SK-N-SH treated with all-trans-retinoic acid at 6 μM for 48 hours (cell line): ENCODE measurements around the gene PHB1.

Experiments used
- ATAC-seq: fragments of 200-7000 bp; cut with Tn5 transposase; 3 replicates; pipeline ENCODE4 v1.9.1; 2020; ENCODE audit warnings: mild to moderate bottlenecking, moderate library complexity
- ARNTL ChIP-seq: fragments of 450-650 bp; formaldehyde crosslinking; IDR thresholded peaks from 2 replicates; pipeline ENCODE4 v1.5.0; 2020; ENCODE audit warnings: low read depth, mild to moderate bottlenecking, moderate library complexity, borderline replicate concordance
- BACH2 ChIP-seq: fragments of 250-450 bp; sonication (Bioruptor Pico); IDR thresholded peaks from 2 replicates; pipeline ENCODE4 v1.9.0; 2021; ENCODE audit warnings: mild to moderate bottlenecking, borderline replicate concordance
- CSDC2 ChIP-seq: fragments of 250-450 bp; sonication (Bioruptor Pico); IDR thresholded peaks from 2 replicates; pipeline ENCODE4 v1.5.0; 2020; ENCODE audit warnings: mild to moderate bottlenecking, moderate library complexity
- ESRRG ChIP-seq: fragments of 250-450 bp; sonication (Bioruptor Pico); IDR thresholded peaks from 2 replicates; pipeline ENCODE4 v1.6.1; 2021; ENCODE audit warnings: mild to moderate bottlenecking
- GLIS3 ChIP-seq: fragments of 250-450 bp; sonication (Bioruptor Pico); IDR thresholded peaks from 2 replicates; pipeline ENCODE4 v1.5.0; 2020; ENCODE audit warnings: mild to moderate bottlenecking, moderate library complexity
- ISL1 ChIP-seq: fragments of 250-450 bp; sonication (Bioruptor Pico); IDR thresholded peaks from 2 replicates; pipeline ENCODE4 v2.1.2; 2022; ENCODE audit warnings: mild to moderate bottlenecking, moderate library complexity
- OSR1 ChIP-seq: fragments of 250-450 bp; sonication (Bioruptor Pico); IDR thresholded peaks from 2 replicates; pipeline ENCODE4 v1.8.0; 2022; ENCODE audit warnings: moderate library complexity, mild to moderate bottlenecking, inconsistent platforms
- PATZ1 ChIP-seq: fragments of 250-450 bp; sonication (Bioruptor Pico); IDR thresholded peaks from 2 replicates; pipeline ENCODE4 v1.8.0; 2020; ENCODE audit warnings: mild to moderate bottlenecking, moderate library complexity, borderline replicate concordance
- PPARA ChIP-seq: fragments of 250-450 bp; sonication (Bioruptor Pico); IDR thresholded peaks from 2 replicates; pipeline ENCODE4 v1.5.0; 2020; ENCODE audit warnings: mild to moderate bottlenecking, borderline replicate concordance
- RARB ChIP-seq: fragments of 250-450 bp; sonication (Bioruptor Pico); IDR thresholded peaks from 2 replicates; pipeline ENCODE4 v1.8.0; 2021; ENCODE audit warnings: mild to moderate bottlenecking, moderate library complexity
- SNAI2 ChIP-seq: fragments of 250-450 bp; sonication (Bioruptor Pico); IDR thresholded peaks from 2 replicates; pipeline ENCODE4 v1.5.0; 2020; ENCODE audit warnings: mild to moderate bottlenecking, moderate library complexity
- TCF4 ChIP-seq: fragments of 250-450 bp; sonication (Bioruptor Pico); IDR thresholded peaks from 2 replicates; pipeline ENCODE4 v1.8.0; 2021; ENCODE audit warnings: mild to moderate bottlenecking, moderate library complexity, borderline replicate concordance
- TOX ChIP-seq: fragments of 250-450 bp; sonication (Bioruptor Pico); IDR thresholded peaks from 2 replicates; pipeline ENCODE4 v1.8.0; 2021; ENCODE audit warnings: mild to moderate bottlenecking, moderate library complexity, borderline replicate concordance
- ZC3H10 ChIP-seq: fragments of 250-450 bp; sonication (Bioruptor Pico); IDR thresholded peaks from 2 replicates; pipeline ENCODE4 v1.5.1; 2021; ENCODE audit warnings: mild to moderate bottlenecking, moderate library complexity
- ZFP3 ChIP-seq: fragments of 250-450 bp; sonication (Bioruptor Pico); IDR thresholded peaks from 2 replicates; pipeline ENCODE4 v1.5.0; 2020; ENCODE audit warnings: mild to moderate bottlenecking, moderate library complexity
- ZFP30 ChIP-seq: fragments of 450-650 bp; formaldehyde crosslinking; IDR thresholded peaks from 2 replicates; pipeline ENCODE4 v1.5.0; 2022; ENCODE audit warnings: mild to moderate bottlenecking, moderate library complexity
- ZNF565 ChIP-seq: fragments of 450-650 bp; formaldehyde crosslinking; conservative IDR thresholded peaks from 2 replicates; pipeline ENCODE4 v1.5.0; 2020; ENCODE audit warnings: low read depth, mild to moderate bottlenecking, moderate library complexity
- ZNF70 ChIP-seq: fragments of 450-650 bp; formaldehyde crosslinking; IDR thresholded peaks from 2 replicates; pipeline ENCODE4 v1.5.0; 2020; ENCODE audit warnings: mild to moderate bottlenecking, moderate library complexity
- TF ChIP-seq, protein P1 (sequence below): fragments of 250-450 bp; sonication (Bioruptor Pico); IDR thresholded peaks from 2 replicates; pipeline ENCODE4 v1.5.1; 2020; ENCODE audit warnings: low read depth, mild to moderate bottlenecking, moderate library complexity
- TF ChIP-seq, protein P2 (sequence below): fragments of 250-450 bp; sonication (Bioruptor Pico); IDR thresholded peaks from 2 replicates; pipeline ENCODE4 v1.5.1; 2021; ENCODE audit warnings: mild to moderate bottlenecking, moderate library complexity
- TF ChIP-seq, protein P3 (sequence below): fragments of 250-450 bp; sonication (Bioruptor Pico); IDR thresholded peaks from 2 replicates; pipeline ENCODE4 v1.5.0; 2020; ENCODE audit warnings: mild to moderate bottlenecking, moderate library complexity
- TF ChIP-seq, protein P4 (sequence below): fragments of 250-450 bp; sonication (Bioruptor Pico); IDR thresholded peaks from 2 replicates; pipeline ENCODE4 v1.8.0; 2021; ENCODE audit warnings: low read depth, mild to moderate bottlenecking, moderate library complexity, borderline replicate concordance

The PHB1 gene

DNA sequence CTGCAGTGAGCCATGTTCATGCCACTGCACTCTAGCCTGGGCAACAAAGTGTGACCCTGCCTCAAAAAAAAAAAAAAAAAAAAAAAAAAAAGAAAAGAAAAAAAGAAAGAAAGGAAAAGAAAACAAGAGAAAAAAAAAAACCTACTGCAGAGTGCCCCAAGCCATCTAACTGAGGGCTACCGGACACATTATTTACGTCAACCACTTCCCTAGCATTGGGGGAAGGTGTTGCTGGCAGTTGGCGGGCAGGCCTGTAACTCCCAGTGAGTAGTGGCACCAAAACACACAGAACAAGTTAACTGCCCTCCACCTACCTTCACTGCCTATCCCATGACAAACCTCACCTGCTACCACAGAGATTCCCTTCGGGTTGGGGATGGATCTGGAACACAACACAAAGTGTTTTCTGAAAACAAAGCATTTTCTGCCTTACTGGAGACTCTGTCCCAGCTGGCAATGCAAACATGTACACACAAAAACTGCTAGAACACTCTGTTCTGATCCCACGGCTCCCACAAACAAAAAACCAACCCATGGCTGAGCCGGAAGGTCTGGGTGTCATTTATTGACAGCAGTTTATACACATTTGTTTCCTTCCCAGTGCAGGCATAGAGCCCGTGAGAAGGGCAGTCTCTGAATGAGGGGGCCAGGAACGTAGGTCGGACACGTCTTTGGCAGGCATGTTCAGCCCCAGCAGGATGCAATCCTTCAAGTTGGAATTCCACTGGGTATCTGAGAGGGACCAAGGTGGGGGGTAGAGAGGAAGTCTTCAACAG is 11.0 kb downstream of the PHB1 start:
- no peak for ATAC-seq

GRCh38 chr17:49402706-49403105 is 12.0 kb downstream of the PHB1 start:
- no peak for ATAC-seq
- no peak for TF ChIP-seq ZFP3 (CRISPR knock-in tag)

More for the DNA sequence above, 11.0 kb downstream of the PHB1 start:
- TF ChIP-seq SNAI2 (CRISPR knock-in tag): no peak
- TF ChIP-seq PATZ1: no peak
- no peak for TF ChIP-seq CSDC2 (CRISPR knock-in tag)
- TF ChIP-seq ZNF565: no peak
- no peak for TF ChIP-seq GLIS3 (CRISPR knock-in tag)
- TF ChIP-seq RARB (CRISPR knock-in tag): no peak
- no peak for TF ChIP-seq ZNF70
- TF ChIP-seq OSR1 (CRISPR knock-in tag): no peak
- TF ChIP-seq TOX (CRISPR knock-in tag): no peak
- no peak for TF ChIP-seq ESRRG
- TF ChIP-seq, protein P1, sequence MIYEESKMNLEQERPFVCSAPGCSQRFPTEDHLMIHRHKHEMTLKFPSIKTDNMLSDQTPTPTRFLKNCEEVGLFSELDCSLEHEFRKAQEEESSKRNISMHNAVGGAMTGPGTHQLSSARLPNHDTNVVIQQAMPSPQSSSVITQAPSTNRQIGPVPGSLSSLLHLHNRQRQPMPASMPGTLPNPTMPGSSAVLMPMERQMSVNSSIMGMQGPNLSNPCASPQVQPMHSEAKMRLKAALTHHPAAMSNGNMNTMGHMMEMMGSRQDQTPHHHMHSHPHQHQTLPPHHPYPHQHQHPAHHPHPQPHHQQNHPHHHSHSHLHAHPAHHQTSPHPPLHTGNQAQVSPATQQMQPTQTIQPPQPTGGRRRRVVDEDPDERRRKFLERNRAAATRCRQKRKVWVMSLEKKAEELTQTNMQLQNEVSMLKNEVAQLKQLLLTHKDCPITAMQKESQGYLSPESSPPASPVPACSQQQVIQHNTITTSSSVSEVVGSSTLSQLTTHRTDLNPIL (CRISPR knock-in tag): no peak
- TF ChIP-seq ZFP30 (CRISPR knock-in tag): no peak
- no peak for TF ChIP-seq ZC3H10 (CRISPR knock-in tag)
- no peak for TF ChIP-seq TCF4 (CRISPR knock-in tag)
- TF ChIP-seq, all 23 proteins: peak for 0

DNA sequence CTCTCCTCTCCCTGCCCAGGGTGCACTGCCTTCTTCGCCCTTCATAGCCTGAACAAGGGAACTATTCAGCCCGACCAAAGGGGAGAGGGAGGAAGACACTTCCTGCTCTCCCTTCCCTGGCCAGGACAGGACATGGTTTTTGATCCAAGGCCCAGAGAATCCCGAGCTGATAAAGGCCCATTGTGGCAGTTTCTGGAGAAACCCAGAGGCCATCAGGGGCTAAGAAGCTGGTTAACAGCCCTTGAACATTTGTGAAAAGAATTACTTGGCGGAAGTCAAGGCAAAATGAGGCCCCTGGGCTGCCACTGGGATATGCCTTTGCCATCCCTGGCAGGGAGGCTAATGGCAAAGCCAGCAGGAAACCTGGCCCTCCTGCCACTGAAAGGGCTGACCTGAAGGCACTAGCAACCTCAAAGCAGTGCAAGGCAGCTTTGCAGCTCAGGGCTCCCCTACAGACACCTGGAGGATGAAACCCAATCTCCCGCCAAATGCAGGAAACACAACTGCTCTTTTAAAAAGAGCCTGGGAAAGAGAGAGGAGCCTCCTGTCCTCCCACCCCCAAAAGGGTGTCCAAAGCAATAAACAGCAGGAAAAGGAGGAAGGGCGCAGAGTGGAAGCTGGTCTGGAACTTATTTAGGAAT is 12.6 kb downstream of the PHB1 start:
- TF ChIP-seq ESRRG (no peak), ZNF70 (no peak)
- ATAC-seq: no peak

DNA sequence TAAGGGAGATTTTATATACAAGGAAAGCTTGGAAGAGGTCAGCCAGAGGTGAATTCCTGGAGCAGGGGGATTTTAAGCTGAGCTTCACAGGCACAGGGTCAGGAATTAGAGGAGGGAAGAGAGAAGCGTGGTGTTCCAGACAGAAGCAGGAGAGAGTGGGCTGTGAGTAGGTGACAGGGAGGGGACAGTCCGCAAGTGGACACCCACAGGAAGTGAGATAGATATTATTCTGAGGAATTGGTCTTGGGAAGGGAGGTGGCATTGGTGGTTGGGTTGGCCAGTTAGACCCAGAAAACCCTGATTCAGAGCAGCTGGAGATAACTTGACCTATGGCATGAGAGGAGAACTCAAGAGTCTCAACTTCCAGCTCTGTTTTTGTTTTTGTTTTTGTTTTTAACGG is 14.7 kb downstream of the PHB1 start:
- TF ChIP-seq, protein P2, sequence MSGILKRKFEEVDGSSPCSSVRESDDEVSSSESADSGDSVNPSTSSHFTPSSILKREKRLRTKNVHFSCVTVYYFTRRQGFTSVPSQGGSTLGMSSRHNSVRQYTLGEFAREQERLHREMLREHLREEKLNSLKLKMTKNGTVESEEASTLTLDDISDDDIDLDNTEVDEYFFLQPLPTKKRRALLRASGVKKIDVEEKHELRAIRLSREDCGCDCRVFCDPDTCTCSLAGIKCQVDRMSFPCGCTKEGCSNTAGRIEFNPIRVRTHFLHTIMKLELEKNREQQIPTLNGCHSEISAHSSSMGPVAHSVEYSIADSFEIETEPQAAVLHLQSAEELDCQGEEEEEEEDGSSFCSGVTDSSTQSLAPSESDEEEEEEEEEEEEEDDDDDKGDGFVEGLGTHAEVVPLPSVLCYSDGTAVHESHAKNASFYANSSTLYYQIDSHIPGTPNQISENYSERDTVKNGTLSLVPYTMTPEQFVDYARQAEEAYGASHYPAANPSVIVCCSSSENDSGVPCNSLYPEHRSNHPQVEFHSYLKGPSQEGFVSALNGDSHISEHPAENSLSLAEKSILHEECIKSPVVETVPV: no peak
- no peak for TF ChIP-seq ARNTL
- TF ChIP-seq, protein P3, sequence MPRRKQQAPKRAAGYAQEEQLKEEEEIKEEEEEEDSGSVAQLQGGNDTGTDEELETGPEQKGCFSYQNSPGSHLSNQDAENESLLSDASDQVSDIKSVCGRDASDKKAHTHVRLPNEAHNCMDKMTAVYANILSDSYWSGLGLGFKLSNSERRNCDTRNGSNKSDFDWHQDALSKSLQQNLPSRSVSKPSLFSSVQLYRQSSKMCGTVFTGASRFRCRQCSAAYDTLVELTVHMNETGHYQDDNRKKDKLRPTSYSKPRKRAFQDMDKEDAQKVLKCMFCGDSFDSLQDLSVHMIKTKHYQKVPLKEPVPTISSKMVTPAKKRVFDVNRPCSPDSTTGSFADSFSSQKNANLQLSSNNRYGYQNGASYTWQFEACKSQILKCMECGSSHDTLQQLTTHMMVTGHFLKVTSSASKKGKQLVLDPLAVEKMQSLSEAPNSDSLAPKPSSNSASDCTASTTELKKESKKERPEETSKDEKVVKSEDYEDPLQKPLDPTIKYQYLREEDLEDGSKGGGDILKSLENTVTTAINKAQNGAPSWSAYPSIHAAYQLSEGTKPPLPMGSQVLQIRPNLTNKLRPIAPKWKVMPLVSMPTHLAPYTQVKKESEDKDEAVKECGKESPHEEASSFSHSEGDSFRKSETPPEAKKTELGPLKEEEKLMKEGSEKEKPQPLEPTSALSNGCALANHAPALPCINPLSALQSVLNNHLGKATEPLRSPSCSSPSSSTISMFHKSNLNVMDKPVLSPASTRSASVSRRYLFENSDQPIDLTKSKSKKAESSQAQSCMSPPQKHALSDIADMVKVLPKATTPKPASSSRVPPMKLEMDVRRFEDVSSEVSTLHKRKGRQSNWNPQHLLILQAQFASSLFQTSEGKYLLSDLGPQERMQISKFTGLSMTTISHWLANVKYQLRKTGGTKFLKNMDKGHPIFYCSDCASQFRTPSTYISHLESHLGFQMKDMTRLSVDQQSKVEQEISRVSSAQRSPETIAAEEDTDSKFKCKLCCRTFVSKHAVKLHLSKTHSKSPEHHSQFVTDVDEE (CRISPR knock-in tag): no peak
- no peak for TF ChIP-seq RARB (CRISPR knock-in tag)
- TF ChIP-seq, protein P4, sequence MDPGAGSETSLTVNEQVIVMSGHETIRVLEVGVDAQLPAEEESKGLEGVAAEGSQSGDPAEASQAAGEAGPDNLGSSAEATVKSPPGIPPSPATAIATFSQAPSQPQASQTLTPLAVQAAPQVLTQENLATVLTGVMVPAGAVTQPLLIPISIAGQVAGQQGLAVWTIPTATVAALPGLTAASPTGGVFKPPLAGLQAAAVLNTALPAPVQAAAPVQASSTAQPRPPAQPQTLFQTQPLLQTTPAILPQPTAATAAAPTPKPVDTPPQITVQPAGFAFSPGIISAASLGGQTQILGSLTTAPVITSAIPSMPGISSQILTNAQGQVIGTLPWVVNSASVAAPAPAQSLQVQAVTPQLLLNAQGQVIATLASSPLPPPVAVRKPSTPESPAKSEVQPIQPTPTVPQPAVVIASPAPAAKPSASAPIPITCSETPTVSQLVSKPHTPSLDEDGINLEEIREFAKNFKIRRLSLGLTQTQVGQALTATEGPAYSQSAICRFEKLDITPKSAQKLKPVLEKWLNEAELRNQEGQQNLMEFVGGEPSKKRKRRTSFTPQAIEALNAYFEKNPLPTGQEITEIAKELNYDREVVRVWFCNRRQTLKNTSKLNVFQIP (CRISPR knock-in tag): no peak
- TF ChIP-seq ZFP3 (CRISPR knock-in tag): no peak
- TF ChIP-seq GLIS3 (CRISPR knock-in tag): no peak
- no peak for TF ChIP-seq TCF4 (CRISPR knock-in tag)
- TF ChIP-seq BACH2: no peak
- TF ChIP-seq ESRRG: no peak
- no peak for TF ChIP-seq CSDC2 (CRISPR knock-in tag)
- no peak for TF ChIP-seq OSR1 (CRISPR knock-in tag)
- no peak for TF ChIP-seq ISL1
- TF ChIP-seq PPARA (CRISPR knock-in tag): no peak
- no peak for ATAC-seq
